T-helper 2 cell treated with Interferon-gamma antibody and Interleukin-4, amounts not matched to agents 100 ng/mL and 5 ng/mL, for 36 hours (primary cell): ENCODE measurements around the gene DEPDC1. TPM values are rescaled to one million over a fixed set of nuclear protein-coding genes. Genes with fewer than 3 reads are reported as not detected.

Experiments used
- total RNA-seq: library from RNA; stranded (reverse); gene quantifications from 2 replicates; pipeline ENCODE4 v1.2.3, GENCODE V29; 2022

The DEPDC1 gene
- total RNA-seq, 1 donor from 2014 or later, result 24.5 TPM

Other genes starting within 250 kb of the DEPDC1 start
- not detected in 2 replicates for gene RPE65, start 47.1 kb downstream of the DEPDC1 start, total RNA-seq